Measurements from ENCODE around the gene LRMDA.

Gene LRMDA

GRCh38 chr10:76382381-76382851 lies 951.0 kb downstream of the LRMDA start:
- no peak for DNase-seq (ENCODE audit: low read depth, low spot score)

GRCh38 chr10:76388321-76389023 lies 957.0 kb downstream of the LRMDA start:
- DNase-seq (ENCODE audit: low read depth, low spot score), result no peak

DNA sequence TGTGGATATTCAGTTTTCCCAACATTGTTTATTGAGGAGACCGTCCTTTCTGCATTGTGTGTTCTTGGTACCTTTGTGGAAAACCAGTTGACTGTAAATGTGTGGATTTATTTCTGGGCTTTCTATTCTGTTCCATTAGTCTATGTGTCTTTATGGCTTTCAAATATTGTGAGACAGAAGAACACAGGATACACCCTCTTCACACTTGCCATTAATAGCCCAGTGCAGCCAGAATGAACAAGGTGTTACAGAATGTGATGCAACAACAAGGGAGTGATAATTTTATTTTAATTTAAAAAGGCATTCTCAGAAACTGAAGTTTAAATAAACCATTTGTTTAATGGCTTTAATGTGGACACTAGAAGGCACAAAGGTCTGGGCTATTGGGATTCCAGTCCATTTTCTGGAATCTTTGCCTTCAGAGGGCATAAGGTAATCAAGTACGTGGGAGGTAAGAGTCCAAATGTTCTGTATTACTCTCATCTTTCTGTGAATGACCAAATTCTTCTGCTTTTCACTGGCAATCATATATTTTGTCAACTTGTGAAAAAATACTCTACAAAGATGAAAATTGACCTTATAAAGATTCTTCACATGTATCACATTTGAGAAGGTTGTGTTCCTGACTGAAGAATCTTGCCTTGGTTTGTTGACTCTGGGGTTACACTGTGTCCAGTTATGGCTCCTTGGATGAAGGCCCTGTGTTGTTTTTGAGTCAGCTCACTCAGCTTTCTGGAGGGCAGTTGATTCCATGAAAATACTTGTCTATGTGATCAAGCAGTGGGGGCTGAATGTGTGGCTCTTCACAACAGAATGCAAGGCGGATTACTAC lies 962.7 kb downstream of the LRMDA start:
- DNase-seq (ENCODE audit: low read depth, low spot score), result no peak

GRCh38 chr10:76394707-76395042 lies 963.3 kb downstream of the LRMDA start:
- no peak for DNase-seq (ENCODE audit: low read depth, low spot score)

- DNase-seq (ENCODE audit: low read depth, low spot score), result no peak
These were observed 963.8 kb downstream of the LRMDA start for GRCh38 chr10:76395251-76395650.

DNA sequence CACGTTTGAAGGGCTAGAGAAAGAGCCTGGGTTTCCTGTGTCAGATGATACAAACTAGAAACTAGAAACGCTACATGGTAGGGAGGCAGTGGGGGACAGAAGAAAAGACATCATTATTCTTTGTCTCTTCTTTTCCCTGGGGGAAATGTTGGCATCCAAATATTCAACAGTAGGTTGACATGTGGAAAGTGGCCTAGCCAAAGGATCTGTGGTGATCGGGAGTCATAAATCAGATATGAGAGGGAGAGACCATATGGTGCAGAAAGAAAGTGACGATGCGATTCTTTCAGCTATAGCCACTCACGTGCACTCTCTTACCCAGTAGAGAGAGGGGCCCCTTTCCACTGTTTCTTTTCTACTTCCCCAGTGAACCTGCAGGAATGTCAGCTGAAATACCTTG lies 964.7 kb downstream of the LRMDA start:
- DNase-seq (ENCODE audit: low read depth, low spot score), result no peak

DNA sequence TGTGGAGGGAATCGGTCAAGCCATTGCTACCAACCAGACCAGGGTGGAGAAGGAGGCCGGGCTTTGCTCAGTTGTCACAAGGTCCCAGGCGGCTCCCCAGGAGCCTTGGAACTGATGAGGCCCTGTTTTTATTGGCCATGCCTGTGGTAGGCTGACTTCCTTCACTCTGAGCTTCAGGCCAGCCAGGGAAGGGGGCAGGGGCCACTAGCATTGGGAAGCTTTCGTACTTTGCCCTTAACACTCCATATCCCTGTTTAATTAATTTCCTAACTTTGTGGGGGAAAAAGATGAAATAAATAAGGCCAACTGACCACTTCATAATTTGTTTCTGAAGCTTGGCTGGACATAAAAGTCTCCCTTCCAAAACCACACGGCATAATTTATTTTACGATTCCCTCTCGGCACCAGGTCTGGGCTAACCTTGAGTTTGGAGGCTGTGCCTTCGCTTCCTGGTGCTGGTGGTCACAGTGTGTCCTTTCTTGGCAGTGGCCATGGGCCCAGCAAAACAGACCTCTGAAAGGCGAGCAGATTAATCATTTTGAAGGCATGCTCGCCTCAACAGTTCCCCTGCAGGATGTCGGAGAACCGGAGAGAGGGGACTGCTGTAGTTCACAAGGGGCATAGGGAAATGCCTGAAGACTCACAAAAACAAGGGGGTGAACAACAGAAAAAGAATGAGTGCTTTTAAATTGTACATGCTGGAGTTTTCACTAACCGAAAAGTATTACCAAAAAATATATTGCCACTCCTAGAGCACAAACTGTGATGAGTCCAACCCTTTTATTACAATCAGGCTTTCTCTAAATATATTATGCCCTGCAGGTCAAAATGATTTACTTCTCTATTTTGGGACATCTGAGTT lies 966.0 kb downstream of the LRMDA start:
- peak; percentile 57 for DNase-seq (ENCODE audit: low read depth, low spot score)

DNA sequence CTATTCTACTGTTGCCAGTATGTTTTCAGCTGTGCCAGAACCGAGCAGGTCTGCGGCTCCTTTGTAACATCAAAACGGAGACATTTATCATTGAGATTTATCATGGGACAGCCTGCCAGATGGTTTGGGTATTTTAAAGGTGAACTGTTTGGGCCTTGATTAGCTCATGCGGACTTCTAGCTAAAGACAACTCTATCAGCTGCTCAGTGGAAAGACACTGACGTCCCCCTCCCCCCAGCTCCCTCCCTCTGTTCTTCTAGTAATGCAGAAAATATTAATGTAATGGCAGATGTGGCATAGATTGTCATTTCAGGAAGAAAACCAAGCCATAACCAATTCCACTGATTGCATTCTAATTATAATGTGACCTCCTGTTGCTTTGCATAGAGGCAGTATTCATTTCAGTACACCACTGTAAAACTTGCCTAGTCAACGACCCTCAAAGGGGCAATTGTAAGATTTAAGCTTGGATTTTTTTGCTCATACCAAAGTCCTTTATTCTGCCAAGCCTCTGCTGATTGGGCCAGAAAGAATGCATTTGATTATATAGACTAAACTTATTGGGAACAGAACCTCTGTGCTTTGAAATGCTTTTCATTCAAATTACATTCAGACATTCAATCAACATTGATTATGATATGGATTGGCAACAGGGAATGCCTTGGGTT lies 966.8 kb downstream of the LRMDA start:
- DNase-seq (ENCODE audit: low read depth, low spot score), result no peak

DNA sequence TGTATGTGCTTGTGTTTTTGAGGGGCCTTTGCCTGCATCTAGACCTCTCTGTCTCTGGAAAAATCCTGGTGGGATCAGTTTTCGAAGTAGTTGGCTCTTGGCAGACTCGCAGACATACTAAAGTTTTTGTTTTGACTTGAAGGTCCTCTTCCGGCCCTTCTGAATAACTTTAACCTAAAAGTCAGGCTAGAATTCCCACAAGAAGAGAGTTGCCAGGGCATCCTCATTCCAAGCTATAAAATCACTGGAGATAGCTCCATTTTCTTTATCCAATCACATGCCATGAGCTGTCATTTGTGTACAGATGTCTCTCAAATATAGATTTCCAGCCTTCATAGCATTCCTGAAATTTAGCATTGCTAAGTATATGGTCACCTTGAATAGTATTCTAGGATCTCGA lies 967.8 kb downstream of the LRMDA start:
- no peak for DNase-seq (ENCODE audit: low read depth, low spot score)

- no peak for DNase-seq (ENCODE audit: low read depth, low spot score)
These were observed 969.6 kb downstream of the LRMDA start for GRCh38 chr10:76401006-76401405.

GRCh38 chr10:76403912-76404311 lies 972.5 kb downstream of the LRMDA start:
- DNase-seq (ENCODE audit: low read depth, low spot score), result no peak

DNA sequence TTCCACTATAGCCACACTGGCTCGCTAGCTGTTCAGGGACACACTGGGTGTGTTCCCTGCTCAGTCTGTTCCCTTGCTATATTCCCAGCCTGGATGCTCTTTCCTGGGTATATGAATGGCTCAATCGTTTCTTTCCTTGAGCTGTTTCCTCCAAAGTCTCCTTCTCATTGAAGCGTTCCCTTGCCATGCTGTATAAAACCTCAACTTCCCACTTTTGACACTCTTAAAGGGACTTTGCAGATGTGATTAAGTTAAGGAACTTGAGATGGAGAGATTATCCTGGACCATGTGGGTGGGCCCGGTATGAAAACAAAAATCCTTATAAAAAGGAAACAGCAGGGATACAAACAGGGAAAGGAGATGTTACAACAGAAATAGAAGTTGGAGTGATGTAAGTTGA lies 973.1 kb downstream of the LRMDA start:
- no peak for DNase-seq (ENCODE audit: low read depth, low spot score)

GRCh38 chr10:76405922-76406321 lies 974.5 kb downstream of the LRMDA start:
- no peak for DNase-seq (ENCODE audit: low read depth, low spot score)

- no peak for DNase-seq (ENCODE audit: low read depth, low spot score)
These were observed 977.2 kb downstream of the LRMDA start for GRCh38 chr10:76408646-76409045.

GRCh38 chr10:76411729-76412435 lies 980.5 kb downstream of the LRMDA start:
- no peak for DNase-seq (ENCODE audit: low read depth, low spot score)

DNA sequence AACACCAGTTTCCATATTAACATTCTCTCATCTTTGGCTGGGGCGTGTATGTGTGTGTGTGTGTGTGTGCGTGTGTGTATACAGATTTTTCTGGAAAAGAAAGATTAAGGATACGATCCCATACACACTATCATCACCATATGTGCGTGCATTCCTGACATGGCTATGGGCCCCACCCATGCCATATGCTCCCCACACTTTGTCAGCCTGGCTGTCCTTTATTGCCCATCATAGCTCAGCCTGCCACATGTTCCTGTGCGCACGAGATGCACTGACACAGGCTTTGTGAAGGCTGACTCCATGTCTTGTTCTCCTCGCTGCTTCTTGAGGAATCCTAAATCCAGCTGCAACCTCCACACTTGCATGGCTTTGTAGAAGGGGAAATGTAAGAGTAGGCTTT lies 984.1 kb downstream of the LRMDA start:
- DNase-seq (ENCODE audit: low read depth, low spot score), result no peak

DNA sequence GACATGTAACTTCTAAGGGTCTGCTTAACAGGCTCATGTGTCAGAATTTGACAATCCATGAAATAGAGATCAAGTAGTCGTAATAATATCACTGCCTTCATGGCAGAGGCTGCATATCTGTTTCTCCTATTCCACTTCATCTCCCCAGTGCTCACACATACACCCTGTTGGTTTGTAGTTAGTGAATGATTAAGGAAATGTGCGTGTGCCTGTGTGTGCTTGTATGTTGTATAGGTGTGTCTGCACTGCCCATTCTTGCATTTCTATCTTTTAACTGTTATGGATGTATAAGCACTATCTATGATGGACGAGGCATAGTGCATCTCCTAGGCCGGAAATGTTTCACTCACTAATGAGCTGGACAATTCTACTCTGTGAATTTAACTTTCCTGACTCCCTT lies 985.2 kb downstream of the LRMDA start:
- no peak for DNase-seq (ENCODE audit: low read depth, low spot score)

GRCh38 chr10:76420725-76421124 lies 989.3 kb downstream of the LRMDA start:
- no peak for DNase-seq (ENCODE audit: low read depth, low spot score)

- DNase-seq (ENCODE audit: low read depth, low spot score), result no peak
These were observed 991.3 kb downstream of the LRMDA start for GRCh38 chr10:76422769-76423168.

GRCh38 chr10:76428551-76429367 lies 997.3 kb downstream of the LRMDA start:
- DNase-seq (ENCODE audit: low read depth, low spot score), result peak; percentile 50

All from brain pericyte (primary cell).